HG03565 (cell line): ENCODE measurements around the gene BMPR2.
"Not testable (repeated sequence)": the region's sequence is repeated elsewhere in the genome, so short reads cannot be mapped to it uniquely, and the experiment has no call there.

Source experiments
- ATAC-seq: cut with Tn5 transposase; IDR thresholded peaks from one replicate; pipeline ENCODE4 v1.9.1; 2021; ENCODE audit warnings: mild to moderate bottlenecking, moderate library complexity; ENCODE audit not compliant: unreplicated experiment

Gene BMPR2

DNA sequence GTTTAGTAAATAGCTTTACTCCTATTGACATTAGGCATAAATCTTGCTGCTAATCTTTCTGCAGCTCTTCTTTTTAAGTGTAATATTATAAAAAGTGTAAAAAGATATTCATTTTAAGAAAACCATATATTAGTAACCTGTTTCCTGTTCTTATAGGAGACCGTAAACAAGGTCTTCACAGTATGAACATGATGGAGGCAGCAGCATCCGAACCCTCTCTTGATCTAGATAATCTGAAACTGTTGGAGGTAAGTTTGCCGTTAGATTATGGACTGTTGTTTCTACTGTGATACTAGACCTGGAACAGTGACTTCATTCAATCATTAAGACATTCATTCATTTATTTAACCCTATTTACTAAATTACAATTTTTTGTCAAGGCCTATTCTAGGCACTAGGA is 138.6 kb downstream of the BMPR2 start:
- no peak for ATAC-seq

DNA sequence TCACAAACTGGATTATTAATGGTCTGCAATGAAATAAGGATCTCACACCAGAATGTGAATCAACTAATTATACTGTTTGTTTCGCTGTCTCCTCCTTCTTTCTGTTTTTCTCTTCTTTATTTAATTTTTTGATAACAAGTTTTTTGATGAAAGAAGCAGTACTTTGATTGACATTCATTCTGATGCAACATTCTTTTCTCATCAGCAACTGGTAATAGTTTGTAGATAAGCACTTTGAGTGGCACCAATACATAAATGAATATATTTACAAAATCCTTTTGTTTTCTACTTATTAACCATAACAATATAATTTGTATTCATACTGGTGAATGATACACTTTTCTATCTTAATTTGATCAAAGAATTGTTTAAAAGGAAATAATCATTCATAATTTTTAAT is 143.3 kb downstream of the BMPR2 start:
- ATAC-seq = no peak

DNA sequence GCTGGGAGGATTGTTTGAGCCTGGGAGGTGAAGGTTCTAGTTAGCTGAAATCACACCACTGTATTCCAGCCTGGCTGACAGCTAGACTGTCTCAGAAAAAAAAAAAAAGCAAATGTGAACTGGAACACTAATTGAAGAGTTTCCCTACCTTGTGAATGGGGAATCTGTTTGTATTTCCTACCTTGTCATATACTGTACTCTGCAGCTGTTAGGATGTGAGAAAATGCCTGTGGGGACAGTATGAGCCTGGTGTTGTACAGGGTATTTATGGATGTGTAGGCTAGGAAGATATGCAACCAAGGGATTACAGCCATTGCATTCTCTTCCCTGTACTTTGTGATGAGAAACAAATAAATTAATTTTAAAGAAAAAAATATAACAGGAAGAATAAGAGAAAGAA is 145.3 kb downstream of the BMPR2 start:
- no peak for ATAC-seq

DNA sequence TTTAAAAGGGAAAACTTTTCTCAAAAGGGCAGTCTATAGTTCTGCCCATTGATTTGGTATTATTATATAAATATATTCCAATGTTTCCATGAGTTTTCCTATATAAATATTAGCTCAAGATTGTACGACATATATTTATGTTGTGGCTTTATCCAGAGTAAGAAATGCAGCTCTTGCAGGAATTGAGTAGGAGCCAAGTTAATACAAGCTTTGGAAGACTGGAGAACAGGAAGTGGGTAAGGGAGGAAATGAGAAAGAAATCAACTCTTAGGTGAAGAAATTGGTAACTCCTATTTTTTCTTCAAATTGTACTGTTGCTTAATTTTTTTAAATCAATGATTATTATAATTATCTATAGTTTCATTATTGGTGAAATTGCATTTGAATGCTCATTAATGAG is 153.3 kb downstream of the BMPR2 start:
- no peak for ATAC-seq

DNA sequence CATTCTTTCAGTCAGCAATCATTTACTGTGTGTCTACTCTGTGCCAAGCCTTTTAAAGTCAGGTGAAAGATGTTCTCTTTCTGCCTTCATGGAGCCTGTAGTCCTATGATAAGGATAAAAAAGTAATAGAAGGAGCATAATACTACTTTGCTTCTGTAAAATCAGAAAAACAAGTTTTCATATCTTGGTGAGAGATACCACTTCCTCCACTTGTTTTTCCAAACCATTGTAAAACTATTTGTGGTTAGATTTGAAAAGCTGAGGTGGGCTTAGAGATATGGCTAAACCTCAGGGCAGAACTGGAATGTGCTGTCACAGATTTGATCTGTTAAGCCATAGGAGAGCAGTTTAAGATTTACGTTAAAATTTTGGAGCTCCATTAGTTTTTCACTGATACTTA is 153.9 kb downstream of the BMPR2 start:
- no peak for ATAC-seq

DNA sequence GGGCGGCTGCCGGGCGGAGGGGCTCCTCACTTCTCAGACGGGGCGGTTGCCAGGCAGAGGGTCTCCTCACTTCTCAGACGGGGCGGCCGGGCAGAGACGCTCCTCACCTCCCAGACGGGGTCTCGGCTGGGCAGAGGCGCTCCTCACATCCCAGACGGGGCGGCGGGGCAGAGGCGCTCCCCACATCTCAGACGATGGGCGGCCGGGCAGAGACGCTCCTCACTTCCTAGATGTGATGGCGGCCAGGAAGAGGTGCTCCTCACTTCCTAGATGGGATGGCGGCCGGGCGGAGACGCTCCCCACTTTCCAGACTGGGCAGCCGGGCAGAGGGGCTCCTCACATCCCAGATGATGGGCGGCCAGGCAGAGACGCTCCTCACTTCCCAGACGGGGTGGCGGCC is 159.2 kb downstream of the BMPR2 start:
- not testable (repeated sequence) for ATAC-seq

DNA sequence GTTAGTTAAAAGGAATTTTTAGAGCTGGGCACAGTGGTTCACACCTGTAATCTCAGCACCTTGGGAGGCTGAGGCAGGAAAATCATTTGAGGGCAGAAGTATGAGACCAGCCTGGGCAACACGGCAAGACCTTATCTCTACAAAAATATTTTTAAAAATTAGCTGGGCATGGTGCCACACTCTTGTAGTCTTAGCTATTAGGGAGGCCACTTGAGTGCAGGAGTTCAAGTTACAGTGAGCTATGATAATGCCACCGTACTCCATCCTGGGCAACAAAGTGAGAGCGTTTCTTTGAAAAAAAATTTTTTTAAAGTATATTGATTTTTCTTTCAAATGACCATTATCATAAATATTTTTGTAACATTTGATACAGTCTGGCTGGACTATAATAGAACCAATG is 165.0 kb downstream of the BMPR2 start:
- no peak for ATAC-seq

DNA sequence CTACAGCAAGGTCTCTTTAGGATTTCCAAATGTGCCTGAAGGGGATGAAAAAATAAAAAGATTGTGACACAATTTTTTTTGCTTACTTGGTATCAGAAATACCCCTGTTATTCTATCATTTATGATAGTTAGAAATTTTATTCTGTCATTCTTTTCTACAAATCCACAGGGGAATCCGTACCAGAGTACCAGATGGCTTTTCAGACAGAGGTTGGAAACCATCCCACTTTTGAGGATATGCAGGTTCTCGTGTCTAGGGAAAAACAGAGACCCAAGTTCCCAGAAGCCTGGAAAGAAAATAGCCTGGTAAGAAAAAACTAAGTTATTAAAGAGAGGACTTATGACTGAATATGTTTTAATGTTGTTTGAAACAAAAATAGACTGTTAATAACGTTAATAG is 166.0 kb downstream of the BMPR2 start:
- ATAC-seq = no peak

DNA sequence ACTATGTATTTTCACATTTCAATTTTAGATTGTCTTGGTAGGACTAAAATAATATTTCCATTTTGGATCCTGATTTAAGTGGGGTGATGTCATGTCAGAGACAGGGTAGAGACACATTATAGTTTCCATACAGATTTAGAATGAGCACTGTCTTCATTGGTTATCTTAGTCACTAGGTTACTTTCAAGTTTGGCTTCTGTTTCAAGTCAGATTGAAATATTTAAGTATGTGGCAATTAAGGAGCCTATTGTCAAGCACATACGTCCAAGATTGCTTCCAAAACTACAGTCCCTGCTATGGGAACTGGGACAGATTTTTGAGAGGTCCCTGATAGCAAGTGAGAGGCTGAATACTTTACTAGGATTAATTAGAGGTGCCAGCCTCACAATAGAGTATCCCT is 169.4 kb downstream of the BMPR2 start:
- ATAC-seq = no peak

DNA sequence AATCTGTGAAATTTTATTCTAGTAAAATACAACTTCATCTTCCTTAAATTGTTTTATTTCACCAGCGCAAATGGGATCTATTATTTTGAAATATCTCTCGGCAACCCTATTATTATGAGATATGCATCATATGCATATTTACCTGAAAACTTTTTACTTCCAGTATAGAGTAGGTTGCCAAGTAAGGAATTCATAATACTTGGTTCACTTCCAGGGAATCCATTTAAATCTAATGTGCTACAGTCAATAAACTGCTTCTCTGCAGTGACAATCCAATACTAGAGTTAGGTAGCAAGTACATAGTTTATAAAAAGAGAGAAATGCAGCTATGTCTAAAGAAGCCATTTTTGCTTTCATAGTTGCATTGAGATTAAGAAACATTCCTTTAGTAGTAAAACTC is 169.8 kb downstream of the BMPR2 start:
- ATAC-seq = no peak

DNA sequence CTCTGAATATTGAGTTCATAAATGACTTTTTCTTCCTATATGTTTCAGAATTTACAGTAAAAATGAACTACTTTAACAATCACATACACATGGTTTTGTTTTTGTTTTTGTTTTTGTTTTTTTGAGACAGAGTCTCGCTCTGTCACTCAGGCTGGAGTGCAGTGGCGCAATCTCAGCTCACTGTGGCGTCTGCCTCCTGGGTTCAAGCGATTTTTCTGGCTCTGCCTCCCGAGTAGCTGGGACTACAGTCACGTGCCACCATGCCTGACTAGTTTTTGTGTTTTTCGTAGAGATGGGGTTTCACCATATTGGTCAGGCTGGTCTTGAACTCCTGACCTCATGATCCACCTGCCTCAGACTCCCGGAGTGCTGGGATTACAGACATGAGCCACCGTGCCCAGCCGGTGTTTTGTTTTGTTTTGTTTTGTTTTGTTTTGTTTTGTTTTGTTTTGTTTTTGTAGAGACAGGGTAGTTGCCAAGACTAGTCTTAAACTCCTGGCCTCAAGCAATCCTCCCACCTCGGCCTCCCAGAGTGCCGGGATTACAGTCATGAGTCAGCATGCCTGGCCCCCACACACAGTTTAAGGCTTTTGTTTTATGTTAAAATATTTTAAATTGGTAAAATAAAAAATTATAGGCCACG is 170.5 kb downstream of the BMPR2 start:
- not testable (repeated sequence) for ATAC-seq

DNA sequence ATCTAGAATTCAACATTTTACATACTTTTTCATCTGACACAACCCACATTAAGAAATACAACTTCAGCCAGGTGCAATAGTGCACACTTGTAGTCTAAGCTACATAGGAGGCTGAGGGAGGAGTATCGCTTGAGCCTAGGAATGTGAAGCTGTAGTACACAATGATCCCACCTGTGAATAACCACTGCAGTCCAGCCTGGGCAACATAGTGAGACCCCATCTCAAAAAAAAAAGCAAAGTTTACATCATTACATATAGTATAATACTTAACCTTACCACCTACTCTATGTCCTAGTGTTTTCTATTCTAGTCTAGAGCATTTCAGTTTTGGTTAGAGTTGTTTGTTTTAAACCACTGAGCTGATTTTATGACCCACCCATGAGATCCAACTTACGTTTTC is 172.1 kb downstream of the BMPR2 start:
- ATAC-seq = no peak

DNA sequence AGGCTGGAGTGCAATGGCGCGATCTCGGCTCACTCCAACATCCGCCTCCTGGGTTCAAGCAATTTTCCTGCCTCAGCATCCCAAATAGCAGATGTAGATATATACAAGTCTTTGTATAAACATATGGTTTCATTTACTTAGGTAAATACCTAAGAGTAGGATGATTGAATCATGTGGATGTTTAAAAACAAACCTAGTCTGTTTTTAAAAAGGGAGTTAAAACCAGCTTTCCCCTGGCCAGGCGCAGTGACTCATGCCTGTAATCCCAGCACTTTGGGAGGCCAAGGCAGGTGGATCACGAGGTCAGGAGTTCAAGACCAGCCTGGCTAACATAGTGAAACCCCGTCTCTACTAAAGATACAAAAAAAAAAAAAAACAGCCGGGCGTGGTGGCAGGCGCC is 174.9 kb downstream of the BMPR2 start:
- not testable (repeated sequence) for ATAC-seq

DNA sequence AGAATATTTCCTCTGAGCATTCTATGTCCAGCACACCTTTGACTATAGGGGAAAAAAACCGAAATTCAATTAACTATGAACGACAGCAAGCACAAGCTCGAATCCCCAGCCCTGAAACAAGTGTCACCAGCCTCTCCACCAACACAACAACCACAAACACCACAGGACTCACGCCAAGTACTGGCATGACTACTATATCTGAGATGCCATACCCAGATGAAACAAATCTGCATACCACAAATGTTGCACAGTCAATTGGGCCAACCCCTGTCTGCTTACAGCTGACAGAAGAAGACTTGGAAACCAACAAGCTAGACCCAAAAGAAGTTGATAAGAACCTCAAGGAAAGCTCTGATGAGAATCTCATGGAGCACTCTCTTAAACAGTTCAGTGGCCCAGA is 179.2 kb downstream of the BMPR2 start:
- ATAC-seq = no peak

DNA sequence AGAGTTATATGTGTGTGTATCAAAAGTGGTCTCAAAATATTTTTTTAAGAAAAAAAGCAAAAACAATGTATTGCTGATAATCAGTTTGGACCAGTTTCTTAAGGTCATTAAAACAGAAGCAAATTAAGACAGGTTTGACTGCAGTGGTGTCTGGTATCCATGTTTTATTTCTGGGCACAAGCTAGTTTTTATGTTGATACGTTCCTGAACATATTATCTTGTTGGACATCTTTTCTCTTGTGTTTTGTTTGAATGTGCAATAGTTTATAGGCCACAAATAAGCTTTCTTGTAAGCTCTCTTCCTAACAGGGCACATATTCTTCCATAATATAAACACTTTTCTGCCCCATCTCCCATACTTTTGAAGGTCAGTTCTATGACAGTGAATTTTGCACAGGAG is 184.1 kb downstream of the BMPR2 start:
- no peak for ATAC-seq

DNA sequence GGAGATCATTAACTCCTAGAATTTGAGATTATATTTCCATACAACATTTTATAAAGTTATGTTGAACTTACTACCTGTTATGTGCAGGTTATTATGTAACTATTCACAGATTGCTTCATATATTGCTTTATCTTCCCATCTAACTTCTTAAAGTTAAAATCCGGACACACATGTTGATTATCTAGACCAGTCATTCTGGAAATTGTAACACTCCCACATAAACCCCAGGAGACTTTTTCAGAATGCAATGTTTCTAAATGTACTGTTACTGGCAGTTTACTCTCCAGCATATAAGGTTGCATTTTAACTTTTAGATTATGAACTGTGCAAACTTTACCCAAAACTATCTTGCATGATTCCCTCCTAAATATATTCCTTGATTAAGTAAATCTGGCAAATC is 188.1 kb downstream of the BMPR2 start:
- no peak for ATAC-seq

DNA sequence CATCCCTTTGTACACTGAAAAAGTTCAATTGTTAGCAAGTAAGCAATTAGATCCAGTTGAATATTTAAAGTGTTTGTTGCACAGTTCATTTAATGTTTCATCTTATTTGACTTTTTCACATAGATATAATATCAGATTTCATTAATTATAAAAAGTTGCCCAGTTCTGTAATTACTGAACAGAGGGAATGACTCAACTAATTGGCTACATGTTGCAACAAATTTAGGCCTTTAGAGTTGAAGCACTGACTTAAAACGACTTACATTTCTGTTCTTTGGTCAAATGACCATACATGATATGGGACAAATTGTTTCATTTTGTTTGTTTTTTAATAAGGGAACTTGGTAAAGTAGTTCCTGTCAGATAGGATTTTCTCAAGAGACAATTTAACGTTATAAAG is 190.2 kb downstream of the BMPR2 start:
- ATAC-seq = no peak

DNA sequence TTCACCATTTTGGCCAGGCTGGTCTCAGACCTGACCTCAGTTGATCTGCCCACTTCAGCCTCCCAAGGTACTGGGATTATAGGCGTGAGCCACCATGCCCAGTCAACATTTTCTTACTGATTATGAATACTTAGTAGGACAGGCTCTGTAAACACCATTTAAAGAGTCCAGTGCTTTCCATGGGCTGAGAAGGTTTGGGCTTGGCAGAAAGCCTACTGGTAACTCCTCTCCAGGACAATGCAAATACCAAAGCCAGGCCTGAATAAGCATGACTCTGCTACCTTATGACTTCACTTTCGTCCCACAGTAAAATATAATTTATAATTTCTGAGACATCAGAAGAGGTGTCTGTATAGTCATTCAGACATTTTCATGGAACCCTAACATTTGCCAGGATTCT is 198.4 kb downstream of the BMPR2 start:
- ATAC-seq = no peak

DNA sequence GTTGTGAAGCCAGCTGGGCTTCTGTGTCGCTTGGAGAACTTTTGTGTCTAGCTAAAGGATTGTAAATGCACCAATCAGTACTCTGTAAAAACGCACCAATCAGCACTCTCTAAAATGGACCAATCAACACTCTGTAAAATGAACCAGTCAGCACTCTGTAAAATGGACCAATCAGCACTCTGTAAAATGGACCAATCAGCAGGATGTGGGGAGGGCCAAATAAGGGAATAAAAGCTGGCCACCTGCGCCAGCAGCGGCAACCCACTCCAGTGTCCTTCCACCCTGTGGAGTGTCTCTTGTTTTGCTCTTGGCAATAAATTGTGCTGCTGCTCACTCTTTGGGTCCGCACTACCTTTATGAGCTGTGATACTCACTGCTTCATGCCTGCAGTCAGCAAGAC is 199.1 kb downstream of the BMPR2 start:
- not testable (repeated sequence) for ATAC-seq

DNA sequence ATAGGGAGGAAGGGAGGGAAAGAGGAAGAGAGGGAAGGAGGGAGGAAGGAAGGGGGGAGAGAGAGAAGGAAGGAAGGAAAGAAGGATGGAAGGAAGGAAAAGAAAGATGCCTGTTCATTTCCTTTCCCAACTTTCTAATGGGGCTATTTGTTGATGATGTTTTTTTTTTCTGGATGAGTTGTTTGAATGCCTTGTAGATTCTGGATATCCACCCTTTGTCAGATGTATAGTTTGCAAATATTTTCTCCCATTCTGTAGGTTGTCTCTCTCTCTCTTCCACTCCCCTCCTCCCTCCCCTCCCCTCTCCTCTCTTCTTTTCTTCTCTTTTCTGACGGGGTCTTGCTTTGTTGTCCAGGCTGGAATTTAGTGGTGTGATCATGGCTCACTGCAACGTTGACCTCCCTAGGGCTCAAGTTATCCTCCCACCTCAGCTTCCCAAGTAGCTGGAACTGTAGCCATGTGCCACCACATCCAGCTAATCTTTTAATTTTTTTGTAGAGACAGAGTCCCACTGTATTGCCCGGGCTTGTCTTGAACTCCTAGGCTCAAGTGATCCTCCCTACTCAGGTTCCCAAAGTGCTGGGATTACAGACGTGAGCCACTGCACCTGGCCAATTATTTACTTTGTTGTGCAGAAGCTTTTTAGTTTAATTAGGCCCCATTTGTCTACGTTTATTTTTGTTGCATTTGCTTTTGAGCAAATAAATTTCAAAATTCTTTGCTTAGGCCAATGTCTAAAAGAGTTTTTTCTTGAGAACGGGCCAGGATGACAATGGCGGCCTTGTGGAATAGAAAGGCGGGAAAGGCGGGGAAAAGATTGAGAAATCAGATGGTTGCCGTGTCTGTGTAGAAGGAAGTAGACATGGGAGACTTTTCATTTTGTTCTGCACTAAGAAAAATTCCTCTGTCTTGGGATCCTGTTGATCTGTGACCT is 201.4 kb downstream of the BMPR2 start:
- ATAC-seq = no peak

DNA sequence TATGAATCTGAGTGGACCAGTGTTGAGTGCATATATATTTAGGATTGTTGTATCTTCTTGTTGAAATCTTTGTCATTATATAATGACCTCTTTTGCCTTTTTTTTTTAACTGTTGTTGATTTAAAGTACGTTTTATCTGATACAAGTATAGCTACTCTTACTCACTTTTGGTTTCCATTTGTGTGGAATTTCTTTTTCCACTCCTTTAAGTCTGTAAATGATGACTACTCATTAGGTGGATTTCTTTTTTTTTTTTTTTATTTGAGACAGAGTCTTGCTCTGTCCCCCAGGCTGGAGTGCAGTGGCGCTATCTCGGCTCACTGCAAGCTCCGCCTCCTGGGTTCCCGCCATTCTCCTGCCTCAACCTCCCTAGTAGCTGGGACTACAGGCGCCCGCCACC is 206.7 kb downstream of the BMPR2 start:
- not testable (repeated sequence) for ATAC-seq

DNA sequence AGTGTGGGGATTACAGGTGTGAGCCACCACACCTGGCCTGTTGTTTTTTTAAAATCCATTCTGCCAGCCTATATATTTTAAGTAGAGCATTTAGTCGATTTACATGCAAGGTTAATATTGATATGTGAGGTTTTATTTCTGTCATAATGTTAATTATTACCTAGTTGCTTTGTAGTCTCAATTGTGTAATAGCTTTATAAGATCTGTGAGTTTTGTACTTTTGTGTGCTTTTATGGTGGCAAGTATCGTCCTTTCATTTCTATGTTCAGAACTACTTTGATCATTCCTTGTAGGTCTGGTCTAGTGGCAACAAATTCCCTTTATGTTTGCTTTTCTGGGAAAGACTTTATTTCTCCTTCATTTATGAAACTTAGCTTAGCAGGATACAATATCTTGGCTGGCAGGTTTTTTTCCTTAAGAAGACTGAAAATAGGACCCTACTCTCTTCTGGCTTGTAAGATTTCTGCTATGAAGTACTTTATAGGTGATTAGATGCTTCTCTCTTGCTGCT is 207.6 kb downstream of the BMPR2 start:
- ATAC-seq = no peak
